ENCODE data around the gene VSX1. TPM values are rescaled to one million over a fixed set of nuclear protein-coding genes. Genes with fewer than 3 reads are reported as not detected.

Gene VSX1
- total RNA-seq, 1 experiment from 2014 or later: not detected

DNA sequence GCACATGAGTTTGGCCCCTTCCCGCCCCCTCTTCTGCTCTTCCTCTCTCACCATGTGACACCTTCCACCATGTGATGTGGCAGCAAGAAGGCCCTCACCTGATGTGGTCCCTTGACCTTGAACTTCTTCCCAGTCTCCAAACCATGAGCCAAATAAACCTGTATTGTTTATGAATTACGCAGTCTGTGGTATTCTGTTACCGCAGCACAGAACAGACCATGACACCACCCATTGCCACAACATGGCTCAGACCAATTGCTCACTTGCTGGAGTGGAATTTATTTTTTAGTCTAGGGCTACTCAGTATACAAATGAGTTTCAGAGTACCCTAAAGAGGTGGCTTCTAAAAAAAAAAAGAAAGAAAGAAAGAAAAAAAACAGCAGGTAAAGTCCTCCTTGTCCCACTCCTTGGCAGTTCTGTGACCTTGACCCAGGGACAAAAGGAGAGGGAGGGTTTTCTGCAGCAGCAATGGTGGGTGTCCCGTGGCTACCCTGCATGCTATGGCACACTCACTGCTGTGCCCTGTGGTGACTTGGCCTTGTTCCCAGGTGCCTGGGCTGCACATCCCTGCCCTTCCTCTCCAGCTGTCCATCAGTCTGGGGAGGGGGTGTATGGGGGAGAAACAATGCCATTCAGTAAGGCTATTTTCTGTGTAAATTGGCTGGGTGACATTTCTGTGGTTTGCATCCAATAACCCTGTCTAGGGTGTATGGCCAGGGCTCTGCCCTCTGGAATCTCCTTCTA lies 5.4 kb upstream of the VSX1 start:
- DNase-seq (ENCODE audit: low spot score): peak; percentile 58

DNA sequence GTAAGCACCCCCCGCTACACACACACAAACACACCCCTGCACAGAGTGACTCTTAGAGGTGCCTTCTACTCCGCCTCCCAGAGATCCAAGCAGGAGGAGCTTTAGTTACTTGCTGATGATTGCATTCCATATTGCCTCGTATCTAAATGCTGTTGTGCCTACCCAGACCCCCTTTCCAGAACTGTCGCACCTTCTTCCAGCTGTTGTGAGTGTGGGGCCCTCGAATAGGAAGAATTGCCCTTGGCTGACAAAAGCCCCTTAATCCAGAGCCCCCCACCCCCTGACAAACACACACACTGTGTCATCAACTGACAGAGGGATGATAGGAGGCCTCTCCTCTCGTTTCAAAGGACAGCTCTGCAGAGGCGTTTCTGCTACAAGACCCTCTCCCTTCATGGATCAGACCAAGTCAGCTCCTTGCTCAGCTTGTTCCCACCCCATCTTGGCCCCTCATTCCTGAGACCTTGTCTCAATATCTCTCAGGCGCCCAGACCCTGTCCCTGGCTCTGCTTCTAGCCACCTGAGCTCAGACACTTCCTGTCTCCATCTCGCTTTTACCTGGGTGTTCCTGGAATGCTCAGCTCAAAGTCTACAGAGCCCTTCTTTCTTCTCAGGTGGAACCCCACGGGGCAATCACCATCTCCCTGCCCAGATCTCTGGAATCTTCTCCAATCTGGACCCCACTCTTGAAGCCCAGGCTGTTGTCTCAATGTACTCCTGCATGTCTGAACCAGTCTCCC lies 4.0 kb upstream of the VSX1 start:
- DNase-seq (ENCODE audit: low spot score): no peak

DNA sequence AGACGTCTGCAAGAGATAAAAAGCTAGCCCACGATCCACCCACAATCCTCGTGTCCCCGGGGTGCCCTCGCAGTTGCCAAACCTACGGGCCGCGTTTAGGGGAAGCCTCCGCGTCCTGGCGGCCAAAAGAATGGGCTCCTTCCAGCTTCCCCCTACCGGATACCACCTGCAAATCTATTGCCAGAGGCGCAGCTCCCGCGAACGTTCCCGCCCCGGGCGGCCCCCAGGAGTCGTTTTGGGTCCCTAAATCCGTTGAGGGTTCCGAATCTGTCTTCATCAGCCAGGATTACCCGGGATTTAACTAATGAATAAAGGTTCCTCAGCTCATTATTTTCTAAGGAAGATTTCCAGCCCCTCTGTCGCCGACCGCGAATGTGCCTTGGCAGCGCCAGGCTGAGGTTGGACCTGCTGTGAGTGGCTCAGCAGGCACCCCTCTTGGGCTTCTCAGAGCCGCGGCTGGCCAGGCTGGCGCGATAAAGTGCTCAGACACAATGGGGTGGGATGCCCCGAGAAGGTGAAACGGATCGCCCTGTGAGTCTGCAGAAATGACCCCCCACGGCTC lies 2.8 kb upstream of the VSX1 start:
- no peak for DNase-seq (ENCODE audit: low spot score)

DNA sequence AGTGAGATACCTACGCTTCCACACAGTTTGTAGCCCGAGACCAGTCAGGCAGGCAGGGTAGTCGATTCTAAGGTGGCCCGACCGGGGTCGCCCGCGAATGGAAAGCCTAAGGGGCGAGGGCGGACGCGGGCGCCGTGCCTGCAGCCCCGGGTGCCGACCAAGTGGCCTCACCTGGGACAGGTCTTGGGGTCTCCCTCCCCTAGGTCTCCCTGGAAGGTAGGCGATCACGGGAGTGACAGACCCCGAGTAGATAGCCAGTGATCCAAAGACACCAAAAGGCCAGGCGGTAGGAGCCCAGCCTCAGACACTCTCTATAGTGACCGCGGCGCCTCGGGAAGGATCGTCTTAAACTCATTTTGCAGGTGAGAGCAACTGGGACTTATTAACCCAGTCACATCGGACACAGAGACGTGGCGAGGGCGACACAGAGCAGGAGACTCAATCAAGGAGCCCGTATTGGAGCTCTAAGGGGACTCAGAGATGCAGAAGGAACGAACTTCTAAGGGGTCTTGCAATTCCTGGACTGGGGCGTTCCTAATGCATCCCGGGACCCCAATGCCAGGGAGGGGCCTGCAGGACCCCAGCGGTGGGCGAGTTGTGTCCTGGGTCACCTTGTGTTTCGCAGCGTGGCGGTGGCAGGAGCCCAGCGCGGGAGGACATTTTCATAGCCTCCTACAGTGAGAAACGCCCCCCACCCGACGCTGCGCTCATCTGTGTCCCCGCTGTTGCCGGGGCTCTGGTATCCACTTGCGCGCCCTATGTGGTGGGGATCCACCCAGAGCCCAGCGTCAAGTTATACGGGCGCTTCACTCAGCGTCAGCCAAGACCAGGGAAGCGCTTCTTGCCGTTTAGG lies 2.1 kb upstream of the VSX1 start:
- DNase-seq (ENCODE audit: low spot score): no peak

DNA sequence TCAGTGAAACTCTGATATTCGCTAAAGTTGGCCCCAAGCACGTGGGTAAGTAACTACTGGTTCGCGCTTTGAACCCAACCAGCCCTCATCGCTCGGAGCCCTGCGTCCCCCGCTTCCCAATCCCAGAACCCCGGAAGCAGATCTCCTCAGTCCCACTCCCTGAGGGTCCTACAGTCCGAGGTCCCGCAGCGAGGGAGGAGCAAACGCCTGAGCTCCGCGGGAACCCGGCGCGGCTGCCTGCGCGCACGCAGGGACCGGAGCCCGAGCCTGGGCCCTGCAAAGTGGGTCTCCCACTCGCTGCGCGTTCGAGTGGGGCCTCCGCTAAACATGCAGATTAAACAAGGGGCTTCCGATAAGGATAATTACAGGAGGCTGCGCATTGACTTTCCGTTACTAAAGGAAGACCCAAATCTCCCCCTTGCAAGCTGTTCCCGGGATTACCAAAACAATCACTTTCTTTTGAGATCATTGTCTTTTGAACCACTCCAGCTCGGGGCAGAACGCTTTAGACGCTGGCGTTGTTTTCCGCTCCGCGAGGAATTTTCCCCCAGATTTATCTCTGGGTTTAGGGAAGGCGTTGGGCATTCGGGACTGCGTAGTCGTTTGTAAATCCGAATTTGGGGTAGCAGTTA lies 1.3 kb upstream of the VSX1 start:
- no peak for DNase-seq (ENCODE audit: low spot score)

DNA sequence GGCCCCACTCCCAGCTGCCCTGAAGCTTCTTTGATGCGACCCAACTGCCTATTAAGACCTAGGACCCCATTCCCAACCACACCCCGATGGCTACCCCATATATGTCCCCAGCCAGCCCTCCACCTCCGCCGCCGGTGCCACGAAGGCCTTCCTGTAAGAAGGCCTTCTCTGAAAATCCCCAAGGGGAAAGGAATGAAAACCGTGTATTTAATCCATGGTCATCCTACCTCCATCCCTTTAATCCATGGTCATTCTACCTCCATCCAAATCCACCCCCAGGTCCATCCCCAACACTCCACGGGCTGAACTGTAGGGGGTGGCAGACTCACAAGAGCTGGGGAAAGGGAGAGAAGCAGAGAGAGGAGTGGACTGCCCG lies 545 bp upstream of the VSX1 start:
- DNase-seq (ENCODE audit: low spot score): no peak

DNA sequence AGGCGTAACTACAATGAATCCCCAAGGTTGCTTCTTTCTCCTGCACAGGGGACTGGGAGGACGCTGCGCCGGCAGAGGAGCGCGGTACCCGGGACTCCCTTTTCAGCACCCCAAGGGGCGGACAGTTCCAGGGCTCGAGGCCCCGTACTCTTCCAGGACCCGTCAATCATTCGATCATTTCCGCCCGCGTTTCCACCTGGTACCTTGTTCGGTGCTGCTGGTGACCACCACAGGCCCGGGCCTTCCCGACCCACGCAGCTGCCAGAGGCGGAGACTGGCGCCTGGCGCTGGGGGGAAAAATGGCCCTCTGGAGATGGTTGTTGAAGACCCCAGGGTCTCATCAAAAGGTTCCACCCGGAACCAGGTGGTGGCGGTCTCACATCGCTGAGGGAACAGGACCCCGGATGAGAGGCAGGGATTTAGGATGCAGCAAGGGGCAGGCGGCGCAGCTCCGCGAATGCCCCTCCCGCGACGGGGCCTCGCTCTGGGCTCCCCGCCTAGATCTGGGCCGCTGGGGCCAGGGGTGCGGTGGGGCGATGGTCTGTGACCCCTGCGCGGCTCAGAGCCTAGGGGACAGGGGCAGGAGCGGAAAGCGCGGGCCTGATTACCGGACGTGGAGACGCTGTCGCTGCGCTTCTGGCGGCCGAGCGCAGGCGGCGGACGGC lies 744 bp downstream of the VSX1 start:
- no peak for DNase-seq (ENCODE audit: low spot score)

DNA sequence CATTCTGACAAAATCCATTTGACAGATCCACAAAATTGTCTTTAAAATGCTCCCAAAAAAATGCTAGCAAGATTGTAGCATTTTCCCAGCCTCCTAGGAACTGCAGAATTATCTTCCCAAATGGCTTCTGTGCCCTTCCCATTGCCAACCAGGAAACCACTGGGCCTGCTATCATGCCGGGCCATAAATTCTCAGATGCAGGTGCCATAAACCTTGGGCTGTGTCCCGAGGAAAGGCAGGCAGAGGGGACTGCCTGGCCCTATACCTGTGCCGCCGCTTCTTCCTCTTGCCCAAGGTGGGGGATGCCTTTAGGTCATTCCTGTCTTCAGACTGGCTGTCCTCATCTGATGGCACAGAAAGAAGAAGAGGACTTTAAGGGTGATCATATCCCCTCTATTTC lies 2.8 kb downstream of the VSX1 start:
- DNase-seq (ENCODE audit: low spot score): no peak

DNA sequence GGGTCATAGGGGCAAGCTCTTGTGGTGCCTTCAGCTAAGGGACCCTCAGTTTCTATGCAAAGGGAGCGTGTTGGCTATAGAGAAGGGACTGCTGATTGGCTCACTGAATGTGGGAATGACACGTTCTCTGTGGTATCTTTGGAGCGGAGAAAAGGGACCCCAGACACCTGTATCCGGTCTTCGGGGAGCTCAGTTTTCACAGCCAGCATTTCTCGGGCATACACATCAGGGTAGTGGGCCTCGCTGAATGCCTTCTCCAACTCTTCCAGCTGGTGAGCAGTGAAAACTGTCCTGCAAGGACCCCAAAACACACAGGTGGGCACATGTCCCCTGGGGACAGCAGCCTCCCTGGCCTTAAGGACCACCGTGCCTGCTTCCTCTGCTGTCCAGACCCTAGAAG lies 3.3 kb downstream of the VSX1 start:
- DNase-seq (ENCODE audit: low spot score): no peak

DNA sequence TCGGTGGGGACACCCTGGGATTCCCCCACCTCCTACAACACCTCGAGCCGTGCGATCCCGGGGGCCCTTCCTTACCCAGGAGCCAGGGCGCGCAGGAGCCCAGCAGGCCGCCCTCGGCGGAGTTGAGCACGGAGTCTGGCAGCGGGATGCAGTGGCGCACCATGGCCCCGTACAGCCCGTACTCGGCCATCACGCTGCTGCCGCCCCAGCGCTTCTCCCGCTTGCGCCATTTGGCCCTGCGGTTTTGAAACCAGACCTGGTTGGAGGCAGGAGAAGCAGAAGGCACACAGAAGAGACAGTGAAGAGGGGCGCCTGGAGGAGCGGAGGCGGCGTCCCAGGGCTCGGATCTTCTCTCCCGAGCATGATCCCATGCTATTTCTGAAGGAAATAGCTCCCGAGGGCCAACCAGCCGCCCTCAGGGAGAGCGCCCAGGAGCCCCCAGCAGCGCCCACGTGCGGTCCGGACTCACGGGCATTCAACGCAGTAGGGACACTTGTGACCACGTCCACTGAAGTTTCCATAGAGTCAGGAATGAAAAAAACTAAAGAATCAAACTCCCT lies 4.3 kb downstream of the VSX1 start:
- DNase-seq (ENCODE audit: low spot score): no peak

DNA sequence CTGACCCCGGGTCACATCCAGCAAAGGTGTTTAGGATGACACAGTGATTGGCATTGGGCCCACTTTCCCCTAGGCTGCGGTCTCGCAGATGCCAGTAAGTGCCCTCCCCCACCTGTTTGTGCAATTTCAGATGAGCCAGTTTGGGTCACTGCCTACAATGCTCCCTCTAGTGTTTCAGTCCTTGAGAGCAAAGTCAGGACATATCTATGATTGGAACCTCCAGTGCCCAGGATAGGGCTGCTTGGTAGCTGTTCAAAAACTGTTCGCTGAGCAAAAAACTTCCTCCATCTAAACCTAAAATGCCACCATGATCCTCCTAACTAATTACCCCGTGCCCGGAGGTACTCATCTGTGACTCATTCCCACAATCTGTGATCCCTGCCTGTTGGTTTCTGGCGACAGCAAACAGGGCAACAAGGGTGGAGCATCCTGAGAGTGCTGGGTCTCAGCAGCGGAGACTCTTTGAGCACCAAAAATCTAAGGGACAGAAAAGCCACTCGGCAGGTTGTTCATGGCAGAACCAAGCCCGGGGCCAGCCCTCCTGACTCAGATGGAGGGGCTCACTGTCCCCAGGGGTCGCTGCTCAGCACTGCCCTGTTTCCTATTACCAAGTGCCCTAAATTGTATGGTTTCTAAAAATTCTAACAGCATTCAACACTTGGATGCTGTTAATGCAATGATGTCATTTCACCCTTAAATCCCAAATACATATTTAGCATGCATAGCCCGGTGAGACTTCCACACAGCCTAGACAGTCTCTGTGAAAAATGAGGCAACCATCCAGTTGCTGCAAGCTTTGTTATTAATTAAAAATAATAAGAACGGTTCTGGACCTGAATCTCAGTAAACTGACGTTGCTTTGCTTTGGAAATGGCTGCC lies 5.0 kb downstream of the VSX1 start:
- DNase-seq (ENCODE audit: low spot score): peak; percentile 54

DNA sequence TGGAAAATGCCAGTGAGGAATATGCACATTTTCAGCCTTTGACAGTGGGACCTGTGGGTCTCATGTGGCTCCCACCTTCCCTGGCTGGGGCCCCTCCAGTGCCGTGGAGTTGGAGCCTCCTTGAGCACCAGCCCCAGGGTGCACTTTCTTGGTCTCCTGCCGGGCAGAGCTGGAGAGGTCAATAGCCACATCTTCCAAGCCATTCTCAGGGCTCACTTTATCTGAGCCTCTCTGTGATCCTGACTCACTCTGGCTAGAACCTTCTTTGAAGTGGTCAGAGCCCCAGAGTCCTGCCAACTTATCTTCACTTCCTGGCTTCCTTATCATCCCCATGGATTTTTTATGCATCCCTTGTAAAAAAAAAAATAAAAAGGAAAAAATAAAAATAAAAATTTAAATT lies 5.7 kb downstream of the VSX1 start:
- no peak for DNase-seq (ENCODE audit: low spot score)

DNA sequence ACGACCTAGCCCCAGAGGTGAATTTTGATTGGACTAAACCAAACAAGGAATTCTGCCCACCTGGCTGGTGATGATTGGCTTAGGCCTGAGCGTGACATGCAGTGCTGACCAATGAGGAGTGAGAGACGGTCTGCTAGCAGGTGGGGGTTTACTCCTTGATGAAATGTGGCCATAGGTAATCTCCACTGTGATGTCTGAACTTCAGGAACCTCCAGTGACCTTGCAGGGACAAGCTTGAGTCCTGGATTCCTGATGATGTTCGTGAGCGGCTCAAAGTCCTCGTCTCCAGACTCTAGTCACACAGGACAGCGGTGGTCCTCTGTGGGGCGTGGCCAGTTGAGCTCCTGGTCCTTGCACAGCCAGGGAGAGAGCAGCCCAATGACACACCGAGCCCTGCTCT lies 8.4 kb downstream of the VSX1 start:
- DNase-seq (ENCODE audit: low spot score): no peak

DNA sequence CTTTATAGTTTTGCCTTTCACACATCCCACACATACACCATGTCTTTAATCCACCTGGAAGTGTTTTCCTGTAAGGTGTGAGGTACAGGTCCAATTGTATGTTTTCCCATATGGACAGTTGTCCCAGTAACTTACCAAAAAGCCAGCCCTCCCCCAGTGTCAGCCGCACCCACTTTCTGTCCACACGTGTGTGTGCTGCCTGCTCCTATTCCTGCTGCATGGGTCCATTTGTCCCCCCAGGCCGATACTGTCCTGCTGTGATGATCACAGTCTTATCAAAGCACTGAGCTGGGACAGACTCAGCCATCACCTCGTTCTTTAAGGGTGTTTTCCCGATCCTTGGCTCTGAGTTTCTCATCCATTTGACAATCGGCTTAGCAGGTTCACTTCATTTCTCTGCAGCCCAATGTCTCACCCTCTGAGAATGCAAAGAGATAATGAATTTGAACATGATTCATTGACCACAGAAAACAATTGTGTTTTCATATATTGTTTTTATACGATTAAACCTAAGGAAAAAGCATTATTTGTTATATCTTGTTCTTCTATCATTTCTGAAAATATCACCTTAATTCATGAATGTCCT lies 9.6 kb downstream of the VSX1 start:
- no peak for DNase-seq (ENCODE audit: low spot score)

DNA sequence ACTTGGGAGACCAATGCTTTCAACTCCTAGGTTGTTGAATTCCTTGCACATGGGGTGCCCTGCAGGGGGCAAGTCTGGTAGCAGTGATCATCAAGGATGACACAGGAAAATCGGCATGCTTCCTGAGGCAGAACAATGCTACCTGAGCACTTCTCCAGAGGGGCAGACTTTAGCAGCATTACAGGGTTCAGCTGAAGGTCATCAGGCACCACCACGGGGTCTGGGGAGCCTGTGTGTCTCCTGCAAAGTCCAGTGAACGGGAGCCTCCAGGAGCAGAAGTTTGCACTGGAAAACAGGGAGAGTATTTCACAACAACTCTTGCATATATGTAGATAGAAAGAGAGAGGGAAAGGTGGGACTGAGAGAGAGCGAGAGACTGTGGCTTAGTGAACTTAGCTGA lies 10.2 kb downstream of the VSX1 start:
- no peak for DNase-seq (ENCODE audit: low spot score)

DNA sequence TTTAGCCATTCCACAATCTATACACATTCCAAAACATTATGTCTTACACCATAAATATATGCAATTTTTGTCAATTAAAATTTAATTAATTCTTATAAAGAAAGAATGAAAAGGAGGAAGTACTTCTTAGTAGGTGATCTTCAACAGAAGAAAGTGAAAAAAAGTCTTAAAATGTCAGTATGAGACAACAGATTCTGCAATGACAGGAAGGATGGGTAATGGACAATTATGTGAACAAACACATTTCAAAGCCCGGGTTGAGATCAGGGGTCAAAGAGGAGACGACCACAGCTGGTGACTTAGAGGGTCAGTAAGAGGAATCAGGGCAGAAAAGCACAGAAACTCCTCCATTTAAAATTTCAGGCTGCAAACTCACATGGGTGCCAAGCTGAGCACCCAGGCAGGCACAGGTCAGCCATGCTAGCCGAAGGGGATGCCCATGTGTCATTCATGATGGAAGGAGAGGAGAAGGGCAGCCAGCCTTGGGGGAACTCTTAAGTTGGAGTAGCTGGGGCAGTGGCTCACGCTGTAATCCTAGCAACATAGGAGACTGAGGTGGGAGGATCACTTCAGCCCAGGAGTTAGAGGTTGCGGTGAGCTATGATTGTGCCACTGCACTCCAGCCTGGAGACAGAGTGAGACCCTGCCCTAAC lies 11.0 kb downstream of the VSX1 start:
- no peak for DNase-seq (ENCODE audit: low spot score)

DNA sequence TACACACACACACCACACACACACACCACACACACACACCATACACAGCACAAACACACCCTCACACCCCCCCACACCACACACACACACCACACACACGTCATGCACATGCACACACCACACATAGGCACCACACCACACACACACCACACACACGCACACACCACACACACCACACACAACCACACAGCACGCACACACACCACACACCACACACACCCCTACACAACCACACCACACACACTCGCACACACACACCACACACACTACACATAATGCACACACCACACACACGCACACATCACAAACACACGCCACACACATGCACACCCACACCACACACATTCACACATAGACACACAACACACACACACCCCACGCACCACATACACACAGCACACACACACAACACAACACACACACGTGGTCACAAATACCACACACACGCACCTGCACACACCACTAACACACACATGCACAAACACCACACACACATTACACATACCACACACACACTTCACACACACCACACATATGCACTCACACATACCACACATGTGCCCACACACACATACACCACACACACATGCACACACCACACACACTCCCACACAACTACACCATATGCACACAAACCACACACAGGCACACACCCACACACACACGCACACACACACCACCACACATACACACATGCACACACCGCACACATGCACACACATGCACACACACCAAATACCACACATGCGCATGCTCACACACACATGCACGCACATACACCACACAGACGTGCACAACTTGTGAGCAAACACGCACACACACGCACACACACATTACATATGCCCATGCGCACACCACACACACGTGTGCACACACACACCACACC lies 14.6 kb downstream of the VSX1 start:
- no peak for DNase-seq (ENCODE audit: low spot score)

DNA sequence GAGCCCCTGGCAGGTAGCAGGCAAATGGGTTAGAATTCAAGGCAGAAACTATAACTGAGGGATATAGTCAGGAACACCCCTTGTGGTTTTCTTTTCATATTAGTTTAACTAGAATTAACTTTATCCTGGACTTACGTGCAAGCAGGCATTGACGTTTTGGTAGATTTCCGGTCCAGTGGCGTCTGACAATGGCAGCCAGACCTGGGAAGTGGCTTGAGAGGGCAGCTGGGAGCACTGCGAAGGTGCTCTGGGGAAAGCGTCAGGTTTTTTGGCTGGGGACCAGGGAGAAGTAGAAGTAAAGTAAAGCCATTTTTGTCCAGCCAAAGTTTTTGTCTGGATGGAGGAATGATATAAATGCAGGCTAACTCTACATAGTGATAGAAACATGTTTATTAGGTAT lies 15.6 kb downstream of the VSX1 start:
- no peak for DNase-seq (ENCODE audit: low spot score)

Measured in H4 (cell line).